Measurements from ENCODE around the gene LSG1. TPM values are rescaled to one million over a fixed set of nuclear protein-coding genes. Genes with fewer than 3 reads are reported as not detected.
"Not testable (repeated sequence)": the region's sequence is repeated elsewhere in the genome, so short reads cannot be mapped to it uniquely, and the experiment has no call there.

Gene LSG1
- total RNA-seq, 1 experiment from 2014 or later: 41.6 TPM

DNA sequence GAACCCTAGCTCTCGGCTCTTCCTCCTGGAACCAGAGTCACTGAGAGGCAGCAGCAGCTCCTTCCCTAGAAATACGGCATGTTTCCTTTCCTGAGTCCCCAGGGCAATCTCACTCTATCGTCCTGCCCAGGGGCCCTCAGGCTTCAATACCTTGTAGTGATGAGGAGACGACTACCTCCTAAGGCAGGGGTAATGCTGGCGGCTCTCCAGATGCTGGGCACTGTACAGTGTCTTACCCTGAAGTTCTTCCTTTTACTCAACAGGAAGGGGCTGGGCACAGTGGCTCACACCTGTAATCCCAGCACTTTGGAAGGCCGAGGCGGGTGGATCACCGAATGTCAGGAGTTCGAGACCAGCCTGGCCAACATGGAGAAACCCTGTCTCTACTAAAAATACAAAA, 52.2 kb downstream of the LSG1 start:
- no peak for DNase-seq (ENCODE audit: low read depth)

DNA sequence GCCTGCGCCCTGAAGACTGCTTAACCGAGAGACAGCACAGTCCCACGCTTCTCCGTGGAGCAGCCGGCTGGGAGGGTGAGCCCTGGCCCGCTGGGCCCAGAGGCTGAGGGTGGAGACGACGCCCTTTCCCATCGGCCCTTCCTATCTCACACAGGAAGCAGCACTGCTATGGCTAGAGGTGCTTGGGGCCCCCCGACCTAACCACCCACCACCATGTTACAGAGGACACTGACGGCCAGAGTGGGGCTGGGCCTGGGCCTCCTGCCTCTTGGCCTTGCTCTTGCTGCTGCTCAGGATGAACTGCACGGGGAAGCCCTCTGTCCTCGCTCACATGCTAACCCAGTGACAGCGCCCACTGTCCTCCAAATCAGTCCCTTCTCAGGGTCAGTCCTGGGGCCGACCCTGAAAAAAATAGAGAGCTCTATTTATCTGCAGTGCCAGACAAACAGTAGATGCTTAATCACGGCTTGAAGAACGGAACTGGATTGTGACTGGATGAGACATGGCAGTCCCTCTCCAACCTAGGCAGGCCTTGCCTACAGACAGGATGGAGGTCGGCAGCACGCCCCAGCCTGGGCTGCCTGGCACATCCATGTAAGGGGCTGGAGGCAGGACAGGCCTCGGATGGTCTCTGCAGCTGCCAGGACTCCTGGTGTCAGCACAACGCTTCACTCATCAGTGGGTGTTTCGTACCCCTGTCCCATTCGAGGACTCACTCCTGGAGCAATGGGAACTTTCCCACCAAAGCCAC, 53.0 kb downstream of the LSG1 start:
- DNase-seq (ENCODE audit: low read depth): no peak

DNA sequence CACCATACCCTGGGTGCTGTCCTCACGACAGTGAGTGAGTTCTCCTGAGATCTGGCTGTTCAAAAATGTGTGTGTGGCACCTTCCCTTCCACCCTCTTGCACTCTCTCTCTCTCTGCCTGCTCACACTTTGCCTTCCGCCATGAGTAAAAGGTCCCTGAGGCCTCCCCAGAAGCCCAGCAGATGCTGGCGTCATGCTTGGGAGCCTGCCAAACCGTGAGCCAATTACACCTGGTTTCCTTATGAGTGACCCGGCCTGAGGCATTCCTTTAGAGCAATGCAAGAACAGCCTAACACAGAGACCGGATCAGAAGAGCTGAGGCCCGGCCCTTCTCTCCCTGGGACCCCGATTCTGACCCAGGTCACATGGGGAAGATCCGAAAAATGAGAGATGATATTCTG, 54.2 kb downstream of the LSG1 start:
- DNase-seq (ENCODE audit: low read depth): peak; percentile 36

DNA sequence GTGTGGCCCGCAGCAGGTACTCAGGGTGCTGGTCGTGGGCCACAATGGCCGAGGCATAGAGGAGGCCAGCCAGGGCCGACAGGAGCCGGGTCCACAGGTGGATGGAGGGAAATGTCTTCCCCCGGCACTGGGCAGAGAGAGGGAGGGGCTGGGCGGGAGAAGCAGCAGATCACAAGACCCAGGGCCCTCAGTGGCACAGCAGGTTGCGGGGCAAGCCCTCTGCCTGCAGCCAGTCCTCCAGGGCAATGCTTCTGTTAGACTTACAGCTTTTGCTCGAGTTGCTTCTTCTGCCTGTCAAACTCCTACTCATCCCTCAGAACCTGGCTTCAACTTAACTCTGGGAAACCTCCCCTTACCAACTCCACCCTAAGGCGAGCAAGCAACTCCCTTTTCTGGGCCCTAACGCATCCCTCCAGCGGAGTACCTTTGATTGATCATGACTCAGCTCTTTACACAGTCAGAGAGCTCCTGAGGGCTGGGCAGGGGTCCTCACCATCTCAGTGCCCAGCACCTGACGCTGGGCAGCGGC, 54.8 kb downstream of the LSG1 start:
- DNase-seq (ENCODE audit: low read depth): no peak

DNA sequence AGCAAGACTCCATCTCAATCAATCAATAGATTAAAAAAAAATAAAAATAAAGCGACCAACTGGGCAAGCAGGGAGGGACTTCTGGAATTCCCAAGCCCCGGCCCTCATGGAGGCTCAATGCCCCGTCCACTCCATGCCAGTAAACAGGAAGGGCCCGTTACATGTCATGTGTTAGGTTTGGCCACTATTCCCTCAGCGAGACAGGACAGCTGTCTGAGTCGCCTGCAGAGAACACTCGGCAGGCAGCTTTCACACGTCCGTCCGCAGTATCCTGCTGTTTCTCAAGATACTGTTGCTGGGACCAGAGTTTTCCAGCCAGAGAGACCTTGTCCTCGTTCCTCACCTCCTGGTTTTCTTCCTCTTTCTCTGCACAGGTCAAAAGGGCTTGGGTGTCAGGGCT, 56.8 kb downstream of the LSG1 start:
- DNase-seq (ENCODE audit: low read depth): no peak

DNA sequence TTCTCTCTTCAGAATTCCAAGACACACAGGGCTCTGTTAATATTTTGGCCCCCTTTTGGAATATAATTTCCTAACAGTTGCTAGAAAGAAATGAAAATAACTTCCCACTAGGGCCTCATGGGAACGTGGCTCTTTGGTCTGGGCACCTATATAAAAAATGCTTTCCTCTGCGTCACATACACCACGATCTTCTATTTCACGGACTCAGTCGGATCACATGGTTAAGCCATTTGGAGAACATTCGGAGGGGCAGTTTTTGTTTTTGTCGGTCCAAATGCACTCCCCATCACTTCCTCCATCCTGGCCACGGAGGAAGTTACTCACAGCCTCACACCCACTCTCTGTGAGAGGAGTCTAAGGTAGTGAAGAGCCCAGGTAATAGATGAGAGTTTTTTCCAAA, 59.8 kb downstream of the LSG1 start:
- DNase-seq (ENCODE audit: low read depth): no peak

DNA sequence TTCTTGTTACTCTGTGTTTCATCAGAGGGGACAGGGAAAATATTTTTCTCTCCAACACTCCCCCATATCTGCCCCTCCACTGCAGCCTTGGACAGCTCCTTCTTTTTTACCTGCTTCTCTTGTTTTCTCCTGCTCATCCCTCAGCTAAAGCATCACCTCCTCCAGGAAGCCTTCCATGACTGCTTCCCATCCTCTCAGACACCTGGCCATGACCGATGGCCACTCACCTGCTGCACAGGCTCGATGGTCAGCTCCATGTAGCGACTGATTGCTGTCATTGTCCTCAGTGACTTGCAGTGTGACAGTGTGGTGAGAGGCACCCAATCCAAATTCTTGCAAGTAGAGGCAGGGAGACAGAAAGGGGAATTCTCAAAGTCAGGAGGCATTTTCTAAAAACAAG, 61.3 kb downstream of the LSG1 start:
- DNase-seq (ENCODE audit: low read depth): no peak

DNA sequence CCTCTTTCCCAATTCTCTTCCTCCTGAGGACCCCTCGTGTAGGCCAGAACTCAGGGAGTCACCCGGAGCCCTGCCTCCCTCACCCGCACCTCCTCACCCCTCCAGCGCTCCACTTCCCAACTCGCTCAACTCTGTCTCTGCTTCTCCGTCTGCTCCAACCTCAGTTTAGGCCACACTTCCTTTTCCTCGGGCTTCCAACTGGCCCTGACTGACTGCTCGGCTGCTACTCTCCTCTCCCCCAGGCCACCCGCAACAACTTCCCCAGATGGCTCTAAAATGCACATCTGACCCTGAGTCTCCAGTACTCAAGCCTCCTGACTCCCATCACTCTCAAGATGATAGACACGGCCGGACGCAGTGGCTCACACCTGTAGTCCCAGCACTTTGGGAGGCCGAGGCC, 62.4 kb downstream of the LSG1 start:
- no peak for DNase-seq (ENCODE audit: low read depth)

DNA sequence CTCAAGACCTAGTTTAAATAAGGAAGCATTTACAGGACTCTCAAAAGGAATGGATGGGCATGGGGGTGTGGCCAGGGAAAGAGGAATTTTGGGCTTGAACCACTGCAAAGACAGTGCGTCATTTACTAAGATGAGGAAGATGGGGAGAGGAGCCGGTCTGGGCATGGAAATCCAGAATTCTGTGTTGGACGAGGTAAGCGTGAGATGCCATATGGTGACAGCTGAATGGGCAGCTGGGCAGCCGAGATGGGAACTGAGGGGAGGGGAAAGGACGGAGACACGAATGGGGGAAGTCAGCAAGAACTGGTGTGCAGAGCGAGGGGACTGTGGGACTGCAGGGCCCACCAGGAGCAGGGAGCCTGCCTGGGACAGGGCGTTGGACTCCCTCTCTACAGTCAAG, 63.0 kb downstream of the LSG1 start:
- no peak for DNase-seq (ENCODE audit: low read depth)

DNA sequence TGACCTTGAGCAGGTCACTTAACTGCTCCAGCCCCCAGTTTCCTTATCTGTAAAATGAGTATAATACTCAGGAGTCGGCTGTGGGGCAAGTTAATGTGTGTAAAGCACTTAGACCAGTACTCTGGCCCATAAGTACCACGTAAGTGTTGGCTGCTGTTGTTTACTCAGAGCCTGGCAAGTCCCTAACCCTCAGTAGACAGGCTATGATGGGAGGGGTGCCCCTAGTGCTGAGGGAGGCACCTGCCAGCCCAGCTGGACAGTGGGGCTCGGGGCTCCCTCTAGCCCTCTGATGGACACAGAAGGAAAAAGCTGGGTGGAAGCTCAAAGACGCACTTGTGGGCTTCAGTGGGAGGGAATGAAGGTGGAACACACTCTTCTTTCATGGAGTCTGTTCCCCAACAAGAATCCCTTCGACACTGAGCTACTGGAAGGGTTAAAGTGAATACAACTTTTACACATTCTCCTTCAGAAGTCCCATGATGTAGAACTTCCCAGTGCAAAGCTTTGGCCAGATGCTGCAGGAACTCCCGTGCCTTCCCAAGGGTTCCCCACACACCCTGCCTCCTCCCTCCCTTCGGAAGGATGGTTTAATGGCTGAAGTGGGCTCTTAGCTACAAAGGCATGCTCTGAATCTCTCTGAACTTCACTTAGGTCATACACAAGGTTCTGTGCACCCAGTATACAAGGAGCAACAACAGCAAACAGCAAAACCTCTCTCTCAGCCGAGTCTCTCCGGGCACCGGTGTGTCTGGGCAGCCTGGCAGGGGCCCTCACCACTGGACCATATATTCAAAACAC, 64.2 kb downstream of the LSG1 start:
- no peak for DNase-seq (ENCODE audit: low read depth)

DNA sequence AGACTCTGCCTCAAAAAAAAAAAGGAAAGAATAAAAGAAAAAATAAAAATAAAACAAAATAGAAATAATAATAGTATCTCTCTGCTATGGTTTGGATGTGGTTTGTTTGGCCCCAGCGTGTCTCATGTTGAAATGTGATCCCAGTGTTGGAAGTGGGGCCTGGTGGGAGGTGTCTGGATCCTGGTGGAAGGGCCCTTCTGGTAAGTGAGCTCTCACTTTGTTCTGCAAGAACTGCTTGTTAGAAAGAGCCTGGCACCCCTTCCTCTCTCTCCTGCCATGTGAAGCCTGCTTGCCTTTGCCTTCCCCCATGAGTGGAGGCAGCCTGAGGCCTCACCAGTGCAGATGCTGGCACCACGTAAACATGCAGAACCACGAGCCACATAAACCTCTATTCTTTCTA, 65.0 kb downstream of the LSG1 start:
- DNase-seq (ENCODE audit: low read depth): no peak

DNA sequence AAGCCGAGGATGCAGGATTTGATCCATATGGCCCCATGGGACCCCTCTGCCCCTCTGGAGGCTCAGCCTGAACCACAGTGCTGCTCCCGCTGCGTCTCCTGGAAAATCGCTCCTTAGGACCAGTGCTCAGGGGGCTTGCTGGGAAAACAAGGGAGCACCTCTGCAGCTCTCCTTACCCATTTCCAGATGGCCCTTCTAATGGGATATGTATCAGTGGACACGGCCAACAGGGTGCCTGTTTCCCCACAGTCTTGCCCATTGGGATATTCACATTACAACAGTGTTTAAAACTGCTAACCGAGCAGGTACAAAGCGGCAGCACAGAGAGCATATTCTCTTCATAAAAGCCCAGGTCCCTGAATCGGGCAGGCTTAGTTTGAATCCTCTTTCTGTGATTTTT, 65.8 kb downstream of the LSG1 start:
- no peak for DNase-seq (ENCODE audit: low read depth)

DNA sequence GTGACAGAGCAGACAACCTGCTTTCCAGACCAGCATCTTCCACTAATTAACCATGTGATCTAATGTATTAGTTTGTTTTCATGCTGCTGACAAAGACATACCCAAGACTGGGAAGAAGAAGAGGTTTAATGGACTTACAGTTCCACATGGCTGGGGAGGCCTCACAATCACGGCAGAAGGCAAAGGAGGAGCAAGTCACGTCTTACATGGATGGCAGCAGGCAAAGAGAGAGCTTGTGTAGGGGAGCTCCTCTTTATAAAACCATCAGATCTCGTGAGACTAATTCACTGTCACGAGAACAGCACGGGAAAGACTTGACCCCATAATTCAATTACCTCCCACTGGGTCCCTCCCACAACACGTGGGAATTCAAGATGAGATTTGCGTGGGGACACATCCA, 66.7 kb downstream of the LSG1 start:
- DNase-seq (ENCODE audit: low read depth): not testable (repeated sequence)

DNA sequence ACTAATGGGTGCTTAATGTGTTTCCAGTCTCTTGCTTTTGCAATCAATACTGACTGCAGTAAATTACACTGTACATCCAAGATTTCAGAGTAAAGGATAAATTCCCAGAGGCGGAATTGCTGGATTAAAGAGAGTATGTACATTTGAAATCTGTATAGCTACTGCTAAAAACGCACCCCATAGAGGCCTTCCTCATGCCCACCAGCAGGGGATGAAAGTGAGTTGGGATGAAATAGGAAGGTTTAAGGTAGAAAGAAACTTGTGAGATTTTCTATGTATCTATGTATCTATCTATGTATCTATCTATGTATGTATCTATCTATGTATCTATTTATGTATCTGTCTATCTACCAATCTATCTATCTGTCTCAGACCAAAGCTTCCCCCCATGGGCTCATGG, 67.2 kb downstream of the LSG1 start:
- DNase-seq (ENCODE audit: low read depth): no peak

DNA sequence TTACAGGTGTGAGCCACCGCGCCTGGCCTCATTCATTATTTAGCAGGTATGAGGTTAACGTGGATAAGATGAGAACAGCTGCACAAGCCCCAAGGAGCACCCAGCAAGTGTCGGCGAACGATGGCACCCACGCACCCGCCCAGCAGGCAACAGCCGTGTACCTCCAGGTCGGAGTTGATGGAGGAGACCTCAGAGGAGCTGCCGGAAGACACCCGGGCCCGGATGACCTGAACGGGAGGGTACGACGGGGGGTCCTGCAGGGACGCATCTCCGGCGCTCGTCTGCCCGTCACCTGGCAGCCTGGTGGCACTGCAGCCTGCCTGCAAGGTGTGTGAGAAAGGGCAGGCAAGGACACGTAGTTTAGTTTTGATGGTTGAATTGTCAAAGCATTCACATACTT, 67.9 kb downstream of the LSG1 start:
- DNase-seq (ENCODE audit: low read depth): no peak

DNA sequence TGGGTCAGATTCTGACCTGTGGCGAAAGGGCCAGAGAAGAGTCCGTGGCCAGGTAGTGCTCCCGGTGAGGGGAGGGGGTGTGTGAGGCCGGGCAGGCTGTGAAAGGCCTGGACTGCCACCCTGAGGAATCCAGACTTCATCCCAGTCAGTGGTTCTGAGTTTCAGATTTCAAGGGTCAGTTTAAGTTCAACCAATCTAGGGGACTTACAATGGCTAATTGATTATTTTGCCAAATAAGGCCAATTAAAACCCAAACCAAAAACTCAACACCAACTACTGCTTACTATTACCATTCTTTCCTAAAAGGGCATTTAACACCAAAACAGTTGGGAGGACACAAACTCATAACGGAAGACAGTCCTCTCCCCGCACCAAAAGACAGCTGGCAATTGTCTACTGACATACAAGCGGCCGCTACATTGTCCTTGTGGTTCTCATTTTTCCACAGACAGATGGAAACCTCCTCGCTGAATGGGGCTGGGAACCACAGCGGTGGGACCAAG, 69.3 kb downstream of the LSG1 start:
- DNase-seq (ENCODE audit: low read depth): no peak

DNA sequence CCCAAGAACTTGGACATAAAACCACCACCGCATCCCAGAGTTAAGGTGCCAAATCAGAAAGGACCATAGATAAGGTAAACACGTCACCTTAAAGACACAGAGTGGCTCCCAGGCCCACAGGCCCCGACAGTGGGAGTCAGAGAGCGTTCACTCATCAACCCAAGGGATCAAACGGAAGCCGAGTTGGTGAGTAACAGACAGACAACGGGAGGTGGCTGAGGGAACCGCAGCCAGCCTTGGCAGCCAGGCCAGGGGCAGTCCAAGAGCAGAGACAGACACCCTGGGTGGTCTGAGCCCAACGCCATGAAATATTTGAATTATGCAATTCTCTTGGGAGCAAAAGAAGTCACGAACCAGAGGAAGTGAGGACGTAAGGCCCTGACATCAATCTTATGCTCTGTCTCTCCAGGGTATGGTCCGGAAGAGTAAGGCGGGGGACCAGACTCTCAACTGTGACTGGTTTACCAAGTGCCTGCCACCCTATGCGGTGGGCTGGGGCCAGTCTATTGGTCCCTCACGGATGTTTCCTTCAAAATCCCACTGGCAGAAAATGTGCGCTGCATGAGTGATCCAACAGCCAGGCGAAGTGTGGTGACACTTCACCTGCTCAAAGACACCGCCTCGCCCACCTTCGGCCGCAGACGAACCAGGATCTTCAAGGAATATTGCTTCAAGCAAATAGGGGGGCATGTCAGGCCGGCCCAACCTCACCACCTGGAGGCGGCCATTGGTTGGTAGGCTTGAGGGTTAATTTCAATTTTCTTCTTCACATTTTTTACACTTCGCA, 73.0 kb downstream of the LSG1 start:
- peak; percentile 79 for DNase-seq (ENCODE audit: low read depth)

DNA sequence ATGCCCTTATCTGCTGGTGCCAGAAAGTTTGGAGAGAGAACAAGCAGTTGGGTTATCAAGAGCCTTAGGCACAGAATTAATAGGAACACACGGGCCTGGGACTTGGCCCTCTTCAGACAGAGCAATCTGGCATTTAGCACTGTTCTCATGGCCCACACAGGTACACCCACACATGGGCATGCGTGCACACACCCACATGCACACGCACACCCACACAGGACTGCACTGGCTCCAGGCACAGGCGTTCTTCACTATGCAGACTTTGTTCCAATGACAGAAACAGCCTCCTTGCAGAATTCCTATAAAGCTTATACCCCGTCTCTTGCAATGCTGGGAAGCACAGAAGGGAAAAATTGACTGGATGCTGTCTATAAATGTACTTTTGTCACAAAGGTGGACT, 75.1 kb downstream of the LSG1 start:
- no peak for DNase-seq (ENCODE audit: low read depth)

DNA sequence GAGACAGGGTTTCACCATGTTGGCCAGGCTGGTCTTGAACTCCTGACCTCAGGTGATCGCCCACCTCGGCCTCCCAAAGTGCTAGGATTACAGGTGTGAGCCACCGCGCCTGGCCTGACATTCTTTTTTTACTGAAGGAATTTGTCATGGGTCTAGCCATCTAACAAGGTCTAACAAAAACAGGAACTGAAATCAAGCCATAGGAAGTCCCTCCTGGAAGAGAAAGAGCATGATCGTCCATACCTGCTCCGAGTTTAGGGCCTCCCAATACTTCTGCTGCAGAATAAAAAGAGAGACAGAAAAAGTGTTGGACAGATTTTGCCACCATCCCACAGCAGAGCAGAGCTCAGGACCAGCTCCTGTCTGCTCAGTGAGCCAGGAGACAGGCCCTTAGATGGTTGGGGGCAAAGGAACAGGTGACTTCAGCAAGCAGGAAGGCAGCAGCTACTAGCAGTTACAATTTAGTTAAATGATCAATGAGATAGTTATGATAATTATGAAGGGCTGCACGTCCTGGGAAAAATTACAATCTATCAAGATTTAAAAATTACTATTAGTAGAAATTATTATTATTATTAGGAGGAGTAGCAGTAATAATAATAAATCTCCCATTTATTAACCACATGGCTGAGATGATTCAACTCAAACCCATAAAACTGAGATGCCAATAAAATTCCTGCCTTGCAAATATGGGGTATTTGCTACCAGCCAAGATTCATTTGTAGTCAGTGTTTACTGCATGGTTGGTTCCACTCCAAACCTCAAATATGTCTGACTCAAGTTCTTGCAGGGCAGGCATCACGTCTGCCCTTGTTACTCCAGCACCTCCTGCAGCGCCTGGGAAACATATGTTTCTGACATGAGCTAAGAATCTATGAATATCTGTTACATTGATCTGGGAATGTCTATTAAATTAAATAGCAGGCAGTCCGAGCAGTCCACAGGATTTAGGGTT, 78.9 kb downstream of the LSG1 start:
- DNase-seq (ENCODE audit: low read depth): peak; percentile 98

Measured in LHCN-M2 (cell line).